ENCODE results near the gene USP21. TPM values are rescaled to one million over a fixed set of nuclear protein-coding genes. Genes with fewer than 3 reads are reported as not detected.

Gene USP21
- total and polyA plus RNA-seq, 2 of the 13 experiments (the other 11 are each of a cell fraction or from before 2014, with no cell fraction given) = 10.1 to 33.1 TPM

- TF ChIP-seq TBL1XR1 (IDR thresholded peaks at IDR 0.05; ENCODE audit: borderline replicate concordance, low read length, partially characterized antibody) (no peak), HMG20B (CRISPR knock-in tag; conservative IDR thresholded peaks at IDR 0.05) (0 out of 2 replicates have a peak, but pooled peaks have one; percentile 38), ZNF75D (CRISPR knock-in tag; IDR thresholded peaks at IDR 0.05; ENCODE audit: borderline replicate concordance) (no peak), HOXA9 (CRISPR knock-in tag; IDR thresholded peaks at IDR 0.05; ENCODE audit: borderline replicate concordance) (no peak), ARID4A (CRISPR knock-in tag; IDR thresholded peaks at IDR 0.05; ENCODE audit: borderline replicate concordance) (peak; percentile 83; the same call in 1 of the 2 replicates), BRF2 (CRISPR knock-in tag; IDR thresholded peaks at IDR 0.05) (0 out of 2 replicates have a peak, but pooled peaks have one; percentile 77), HNF1B (CRISPR knock-in tag; IDR thresholded peaks at IDR 0.05) (peak; percentile 91), HNRNPUL1 (IDR thresholded peaks at IDR 0.05; ENCODE audit: low read depth, low read length) (no peak), RELA (CRISPR knock-in tag; IDR thresholded peaks at IDR 0.05) (0 out of 2 replicates have a peak, but pooled peaks have one; percentile 24), TOE1 (CRISPR knock-in tag; IDR thresholded peaks at IDR 0.05) (no peak), ATF1 (CRISPR knock-in tag; IDR thresholded peaks at IDR 0.05) (peak; percentile 92), GATAD2A (CRISPR knock-in tag; IDR thresholded peaks at IDR 0.05) (peak; percentile 27; the same call in 1 of the 2 replicates), FOXO4 (CRISPR knock-in tag; conservative IDR thresholded peaks at IDR 0.05) (no peak), NAIF1 (CRISPR knock-in tag; IDR thresholded peaks at IDR 0.05; ENCODE audit: borderline replicate concordance) (no peak), ZNF136 (CRISPR knock-in tag; IDR thresholded peaks at IDR 0.05; ENCODE audit: low read depth) (0 out of 2 replicates have a peak, but pooled peaks have one; percentile 41), ZNF775 (CRISPR knock-in tag; IDR thresholded peaks at IDR 0.05; ENCODE audit: borderline replicate concordance) (no peak; the same call in 1 of the 2 replicates), ZNF607 (CRISPR knock-in tag; IDR thresholded peaks at IDR 0.05; ENCODE audit: borderline replicate concordance) (peak; percentile 68), LCORL (IDR thresholded peaks at IDR 0.05) (no peak), LCORL (CRISPR knock-in tag; IDR thresholded peaks at IDR 0.05) (no peak), RCOR2 (CRISPR knock-in tag; IDR thresholded peaks at IDR 0.05) (no peak), ZMYM3 (CRISPR knock-in tag; IDR thresholded peaks at IDR 0.05) (peak; percentile 51; the same call in 1 of the 2 replicates)
Observed at GRCh38 chr1:161201836-161202712, 42.8 kb downstream of the USP21 start, which contains the start of gene NDUFS2 (continued).
